ENCODE measurements around the gene PDHX. TPM values are rescaled to one million over a fixed set of nuclear protein-coding genes. Genes with fewer than 3 reads are reported as not detected.

PDHX gene
- total RNA-seq, 2 experiments from 2014 or later = 29.8 to 46.2 TPM

GRCh38 chr11:34928960-34929680, 12.7 kb downstream of the PDHX start:
- ChIA-PET CTCF (interaction anchor here (0.6 to 2.9 kb wide), 7 partner anchors 11 to 489 kb away, joined by 3 to 11 read pairs (median 3); no protein-coding TSS in a partner anchor), POLR2A (interaction anchor here (0.5 kb wide), 1 partner anchor 11 kb away, joined by 4 read pairs; no protein-coding TSS in a partner anchor)
- Mint-ChIP-seq H3K36me3 (ENCODE audit: low read depth) (peaks cover 4% of the 10 kb centered on the region), H3K27ac (no peak overlapping the region), H3K4me1 (peaks cover 19% of the 10 kb centered on the region), H3K9me3 (ENCODE audit: low read depth) (no peaks in the 10 kb centered on the region), H3K27me3 (no peaks in the 10 kb centered on the region), H3K4me3 (no peak overlapping the region)
- intact Hi-C loops (cut with DNase I, micrococcal nuclease) = loop anchor here in 1 of 2 experiments (5.0 kb wide), 1 partner anchor 213 kb away; no protein-coding TSS in a partner anchor
- DNase-seq (no peak), ATAC-seq (no peak)

- CTCF ChIA-PET = interaction anchor here (0.9 to 2.9 kb wide), 4 partner anchors 15 to 462 kb away, joined by 3 to 11 read pairs (median 4); no protein-coding TSS in a partner anchor
- H3K27ac Mint-ChIP-seq = no peak overlapping the region
- POLR2A ChIA-PET = interaction anchor here (0.7 kb wide), 1 partner anchor 14 kb away, joined by 4 read pairs; the partner anchor contains the start of genes APIP and PDHX
- H3K4me3 Mint-ChIP-seq = no peak overlapping the region
- no peaks in the 10 kb centered on the region for H3K27me3 Mint-ChIP-seq
- DNase-seq = no peak
- H3K4me1 Mint-ChIP-seq = peaks cover 19% of the 10 kb centered on the region
- intact Hi-C loops (cut with DNase I, micrococcal nuclease) = loop anchor here in 1 of 2 experiments (5.0 kb wide), 1 partner anchor 212 kb away; no protein-coding TSS in a partner anchor
- H3K9me3 Mint-ChIP-seq (ENCODE audit: low read depth) = no peaks in the 10 kb centered on the region
- ATAC-seq = no peak
- H3K36me3 Mint-ChIP-seq (ENCODE audit: low read depth) = peaks cover 4% of the 10 kb centered on the region
These were observed 13.7 kb downstream of the PDHX start for GRCh38 chr11:34929794-34930763.

- DNase-seq (no peak), ATAC-seq (no peak)
- H3K4me3 Mint-ChIP-seq = no peak overlapping the region
- CTCF ChIA-PET = interaction anchor here (0.6 to 1.1 kb wide), 3 partner anchors 12 to 115 kb away, joined by 3 to 4 read pairs (median 3); no protein-coding TSS in a partner anchor
- no peaks in the 10 kb centered on the region for H3K27me3 Mint-ChIP-seq
- peaks cover 19% of the 10 kb centered on the region for H3K36me3 Mint-ChIP-seq (ENCODE audit: low read depth)
- H3K4me1 Mint-ChIP-seq = peaks cover 19% of the 10 kb centered on the region
- no peak overlapping the region for H3K27ac Mint-ChIP-seq
- intact Hi-C loops (cut with DNase I, micrococcal nuclease) = no loop called here
- POLR2A ChIA-PET = no interaction called here
- no peaks in the 10 kb centered on the region for H3K9me3 Mint-ChIP-seq (ENCODE audit: low read depth)
These were observed 20.7 kb downstream of the PDHX start for GRCh38 chr11:34936945-34937629.

GRCh38 chr11:34938611-34939010, 22.2 kb downstream of the PDHX start:
- intact Hi-C loops (cut with DNase I, micrococcal nuclease) = no loop called here
- no peak overlapping the region for H3K4me3 Mint-ChIP-seq
- peaks cover 17% of the 10 kb centered on the region for H3K36me3 Mint-ChIP-seq (ENCODE audit: low read depth)
- ChIA-PET POLR2A (no interaction called here), CTCF (no interaction called here)
- no peaks in the 10 kb centered on the region for H3K9me3 Mint-ChIP-seq (ENCODE audit: low read depth)
- H3K4me1 Mint-ChIP-seq = peaks cover 20% of the 10 kb centered on the region
- H3K27me3 Mint-ChIP-seq = no peaks in the 10 kb centered on the region
- DNase-seq (no peak), ATAC-seq (no peak)
- no peak overlapping the region for H3K27ac Mint-ChIP-seq

- Mint-ChIP-seq H3K4me3 (no peak overlapping the region), H3K4me1 (peaks cover 21% of the 10 kb centered on the region), H3K36me3 (ENCODE audit: low read depth) (peaks cover 22% of the 10 kb centered on the region), H3K27ac (no peak overlapping the region), H3K9me3 (ENCODE audit: low read depth) (peaks cover 4% of the 10 kb centered on the region), H3K27me3 (no peaks in the 10 kb centered on the region)
- intact Hi-C loops (cut with DNase I, micrococcal nuclease) = no loop called here
- ChIA-PET POLR2A (no interaction called here), CTCF (interaction anchor here (0.8 to 1.3 kb wide), 3 partner anchors 12 to 448 kb away, joined by 3 to 4 read pairs (median 4); no protein-coding TSS in a partner anchor)
- DNase-seq = no peak
- ATAC-seq = no peak
These were observed 23.7 kb downstream of the PDHX start for GRCh38 chr11:34940026-34940677.

GRCh38 chr11:34941688-34942087, 25.3 kb downstream of the PDHX start:
- Mint-ChIP-seq H3K27ac (no peak overlapping the region), H3K9me3 (ENCODE audit: low read depth) (peaks cover 4% of the 10 kb centered on the region), H3K4me3 (no peak overlapping the region), H3K36me3 (ENCODE audit: low read depth) (peaks cover 13% of the 10 kb centered on the region), H3K4me1 (peaks cover 15% of the 10 kb centered on the region), H3K27me3 (no peaks in the 10 kb centered on the region)
- ChIA-PET CTCF (interaction anchor here (0.8 to 1.4 kb wide), 3 partner anchors 8 to 295 kb away, joined by 3 to 4 read pairs (median 4); no protein-coding TSS in a partner anchor), POLR2A (no interaction called here)
- intact Hi-C loops (cut with DNase I, micrococcal nuclease) = no loop called here
- DNase-seq (no peak), ATAC-seq (no peak)

GRCh38 chr11:34944692-34945091, 28.3 kb downstream of the PDHX start:
- POLR2A ChIA-PET = no interaction called here
- intact Hi-C loops (cut with DNase I, micrococcal nuclease) = loop anchor here in 1 of 2 experiments (5.0 kb wide), 1 partner anchor 43 kb away; no protein-coding TSS in a partner anchor

GRCh38 chr11:34948696-34949095, 32.3 kb downstream of the PDHX start:
- peaks cover 23% of the 10 kb centered on the region for H3K36me3 Mint-ChIP-seq (ENCODE audit: low read depth)
- no peak for ATAC-seq
- ChIA-PET POLR2A (no interaction called here), CTCF (interaction anchor here (0.6 kb wide), 1 partner anchor 12 kb away, joined by 3 read pairs; no protein-coding TSS in a partner anchor)
- H3K4me3 Mint-ChIP-seq = no peak overlapping the region
- intact Hi-C loops (cut with DNase I, micrococcal nuclease) = loop anchor here in 1 of 2 experiments (5.0 kb wide), 1 partner anchor 39 kb away; no protein-coding TSS in a partner anchor
- peaks cover 4% of the 10 kb centered on the region for H3K9me3 Mint-ChIP-seq (ENCODE audit: low read depth)
- H3K27me3 Mint-ChIP-seq = no peaks in the 10 kb centered on the region
- no peak overlapping the region for H3K27ac Mint-ChIP-seq
- H3K4me1 Mint-ChIP-seq = peaks cover 9% of the 10 kb centered on the region
- no peak for DNase-seq

More at GRCh38 chr11:34944692-34945091, 28.3 kb downstream of the PDHX start:
- no peak for DNase-seq
- Mint-ChIP-seq H3K4me3 (no peak overlapping the region), H3K36me3 (ENCODE audit: low read depth) (peaks cover 18% of the 10 kb centered on the region), H3K9me3 (ENCODE audit: low read depth) (peaks cover 4% of the 10 kb centered on the region), H3K27ac (no peak overlapping the region), H3K27me3 (no peaks in the 10 kb centered on the region), H3K4me1 (peaks cover 10% of the 10 kb centered on the region)
- CTCF ChIA-PET = interaction anchor here (0.7 to 1.9 kb wide), 4 partner anchors 10 to 1516 kb away, joined by 3 to 6 read pairs (median 3); no protein-coding TSS in a partner anchor
- ATAC-seq = no peak

- ChIA-PET POLR2A (no interaction called here), CTCF (interaction anchor here (1.0 to 1.5 kb wide), 3 partner anchors 11 to 29 kb away, joined by 3 read pairs; no protein-coding TSS in a partner anchor)
- ATAC-seq = peak; percentile 69
- no peak overlapping the region for H3K4me3 Mint-ChIP-seq
- peak; percentile 16 for DNase-seq
- H3K36me3 Mint-ChIP-seq (ENCODE audit: low read depth) = peaks cover 20% of the 10 kb centered on the region
- H3K4me1 Mint-ChIP-seq = peaks cover 4% of the 10 kb centered on the region
- intact Hi-C loops (cut with DNase I, micrococcal nuclease) = no loop called here
- no peak overlapping the region for H3K27ac Mint-ChIP-seq
- no peaks in the 10 kb centered on the region for H3K9me3 Mint-ChIP-seq (ENCODE audit: low read depth)
- no peaks in the 10 kb centered on the region for H3K27me3 Mint-ChIP-seq
These were observed 37.5 kb downstream of the PDHX start for GRCh38 chr11:34953955-34954354.

GRCh38 chr11:34957206-34957605, 40.8 kb downstream of the PDHX start:
- intact Hi-C loops (cut with DNase I, micrococcal nuclease) = no loop called here
- POLR2A ChIA-PET = no interaction called here
- Mint-ChIP-seq H3K9me3 (ENCODE audit: low read depth) (no peaks in the 10 kb centered on the region), H3K4me3 (no peak overlapping the region), H3K36me3 (ENCODE audit: low read depth) (peaks cover 19% of the 10 kb centered on the region), H3K27me3 (no peaks in the 10 kb centered on the region), H3K4me1 (peaks cover 4% of the 10 kb centered on the region), H3K27ac (no peak overlapping the region)
- ATAC-seq (no peak), DNase-seq (no peak)
- CTCF ChIA-PET = interaction anchor here (1.0 kb wide), 1 partner anchor 434 kb away, joined by 4 read pairs; no protein-coding TSS in a partner anchor

Data from activated CD4-positive, alpha-beta T cell treated with anti-CD3 and anti-CD28 coated beads for 36 hours (primary cell).